PC-3 (cell line): Measurements from ENCODE around the gene SFRP2. TPM values are rescaled to one million over a fixed set of nuclear protein-coding genes. Genes with fewer than 3 reads are reported as not detected.

Experiments
- ATAC-seq: fragments of 200-7000 bp; cut with Tn5 transposase; 2 replicates; pipeline ENCODE4 v1.9.1; 2020; ENCODE audit warnings: mild to moderate bottlenecking, moderate library complexity
- BruUV-seq: library from RNA; stranded (reverse); fragments of 400-500 nt; replicated peaks from 2 replicates; lab custom pipeline; 2021; lab: Mats Ljungman, UMichigan
- CTCF ChIA-PET: fragments of 300-600 bp; sonication (Branson Sonifier 250); formaldehyde crosslinking; loops from one replicate; lab custom pipeline; 2022; ENCODE audit warnings: antibody characterized with exemption; lab: Charles Lee
- POLR2A ChIA-PET: fragments of 300-600 bp; sonication (Branson Sonifier 250); formaldehyde crosslinking; loops from one replicate; lab custom pipeline; 2022; ENCODE audit warnings: antibody characterized with exemption; ENCODE audit not compliant: unreplicated experiment; lab: Charles Lee
- DNase-seq: peaks from one replicate; pipeline ENCODE4 v3.0.0-alpha.2; 2015
- H2AFZ ChIP-seq: fragments of 300-600 bp; sonication (generic); 2 replicates; pipeline ENCODE4 v1.6.0; 2016; ENCODE audit warnings: antibody characterized with exemption, low read length
- H3F3A ChIP-seq: fragments of 300-600 bp; sonication (generic); one replicate; pipeline ENCODE4 v1.6.0; 2017; ENCODE audit warnings: antibody characterized with exemption, low read length, control low read depth, mild to moderate bottlenecking; ENCODE audit not compliant: unreplicated experiment
- H3K27ac ChIP-seq: fragments of 300-600 bp; sonication (generic); 2 replicates; pipeline ENCODE4 v1.5.1; 2016; ENCODE audit warnings: mild to moderate bottlenecking, low read length
- H3K27me3 ChIP-seq: fragments of 300-600 bp; sonication (generic); 2 replicates; pipeline ENCODE4 v1.6.1; 2016; ENCODE audit warnings: low read length, mixed read lengths
- H3K36me3 ChIP-seq: fragments of 300-600 bp; sonication (generic); 2 replicates; pipeline ENCODE4 v1.6.1; 2016; ENCODE audit warnings: low read depth, mixed run types, low read length, mixed read lengths
- H3K4me1 ChIP-seq: fragments of 300-600 bp; sonication (generic); 2 replicates; pipeline ENCODE4 v1.5.1; 2016; ENCODE audit warnings: low read length; ENCODE audit not compliant: insufficient read depth
- H3K4me2 ChIP-seq: fragments of 300-600 bp; sonication (generic); 2 replicates; pipeline ENCODE4 v1.6.0; 2016; ENCODE audit warnings: low read length
- H3K4me3 ChIP-seq: fragments of 300-600 bp; sonication (generic); 2 replicates; pipeline ENCODE4 v1.5.1; 2016; ENCODE audit warnings: mild to moderate bottlenecking, low read length, mixed read lengths
- H3K79me2 ChIP-seq: fragments of 300-600 bp; sonication (generic); 2 replicates; pipeline ENCODE4 v1.6.1; 2017; ENCODE audit warnings: low read length, mixed read lengths
- H3K9ac ChIP-seq: fragments of 300-600 bp; sonication (generic); 2 replicates; pipeline ENCODE4 v1.6.0; 2016; ENCODE audit warnings: mild to moderate bottlenecking, low read length
- H3K9me2 ChIP-seq: fragments of 300-600 bp; sonication (generic); replicated peaks from 2 replicates; pipeline ENCODE4 v1.6.1; 2016; ENCODE audit warnings: mixed run types, low read length, mixed read lengths
- H3K9me3 ChIP-seq: fragments of 300-600 bp; sonication (generic); 2 replicates; pipeline ENCODE4 v1.6.1; 2016; ENCODE audit warnings: low read length, mixed read lengths
- H4K20me1 ChIP-seq: fragments of 300-600 bp; sonication (generic); 2 replicates; pipeline ENCODE4 v1.6.1; 2016; ENCODE audit warnings: low read length, mixed read lengths
- CTCF ChIP-seq: fragments of 300-600 bp; sonication (generic); conservative IDR thresholded peaks from 2 replicates; pipeline ENCODE4 v1.5.1; 2017; ENCODE audit warnings: antibody characterized with exemption, low read depth, mild to moderate bottlenecking, low read length
- EZH2 ChIP-seq: fragments of 300-600 bp; sonication (generic); IDR thresholded peaks from one replicate; pipeline ENCODE4 v1.6.1; 2017; ENCODE audit warnings: antibody characterized with exemption, mild to moderate bottlenecking, low read length; ENCODE audit not compliant: unreplicated experiment
- EZH2phosphoT487 ChIP-seq: fragments of 300-600 bp; sonication (generic); IDR thresholded peaks from 2 replicates; pipeline ENCODE4 v1.6.1; 2018; ENCODE audit warnings: mild to moderate bottlenecking, antibody characterized with exemption, low read length, borderline replicate concordance
- intact Hi-C: fragments of 100-400 bp; cut with micrococcal nuclease; formaldehyde crosslinking; loops from 2 replicates; pipeline ENCODE4 v1.9.0; 2023
- total RNA-seq: library from RNA; depleted of rRNA; stranded (reverse); fragments of >200 nt; gene quantifications from 2 replicates; pipeline ENCODE4 v1.2.3, GENCODE V29; 2014

SFRP2 gene
- total RNA-seq, 1 experiment from 2014 or later, result not detected

- H4K20me1 ChIP-seq, result no peaks in the 10 kb centered on the region
- no peaks in the 10 kb centered on the region for H3K9me2 ChIP-seq
- TF ChIP-seq EZH2phosphoT487, result no peak
- no peak for TF ChIP-seq CTCF
- no peak for TF ChIP-seq EZH2
- peaks cover 3% of the 10 kb centered on the region; the same call in 1 of the 2 replicates for H3K27me3 ChIP-seq
- no peak overlapping the region for H3K4me3 ChIP-seq
- H3K4me1 ChIP-seq, result no peaks in the 10 kb centered on the region
- BruUV-seq, result no TSS peak
- H3F3A ChIP-seq, result no peaks in the 10 kb centered on the region
- CTCF ChIA-PET, result no interaction called here
- H3K36me3 ChIP-seq, result no peaks in the 10 kb centered on the region
- POLR2A ChIA-PET, result no interaction called here
- intact Hi-C loops, result no loop called here
- DNase-seq, result no peak
- no peaks in the 10 kb centered on the region for H3K79me2 ChIP-seq
- H2AFZ ChIP-seq, result no peak overlapping the region
- no peak for ATAC-seq
- no peak overlapping the region for H3K27ac ChIP-seq
- H3K9ac ChIP-seq, result no peak overlapping the region
- no peak overlapping the region for H3K4me2 ChIP-seq
- no peaks in the 10 kb centered on the region for H3K9me3 ChIP-seq
Measured at GRCh38 chr4:153766758-153767157, 22.1 kb downstream of the SFRP2 start.

GRCh38 chr4:153765894-153766293 is 23.0 kb downstream of the SFRP2 start:
- CTCF ChIA-PET, result no interaction called here
- TF ChIP-seq CTCF (no peak), EZH2 (no peak)

GRCh38 chr4:153764601-153765368 is 24.1 kb downstream of the SFRP2 start:
- Histone ChIP-seq H3K27ac (no peak overlapping the region), H2AFZ (no peak overlapping the region), H3K4me2 (no peak overlapping the region), H3K27me3 (peaks cover 3% of the 10 kb centered on the region; the same call in 1 of the 2 replicates), H3K9me3 (no peaks in the 10 kb centered on the region), H3F3A (no peaks in the 10 kb centered on the region), H3K9me2 (no peaks in the 10 kb centered on the region), H3K4me3 (no peak overlapping the region), H3K9ac (no peak overlapping the region), H3K79me2 (no peaks in the 10 kb centered on the region), H3K4me1 (no peaks in the 10 kb centered on the region), H4K20me1 (no peaks in the 10 kb centered on the region), H3K36me3 (no peaks in the 10 kb centered on the region)
- no TSS peak for BruUV-seq
- DNase-seq, result no peak
- POLR2A ChIA-PET, result no interaction called here
- intact Hi-C loops, result no loop called here
- no peak for ATAC-seq
- CTCF ChIA-PET, result no interaction called here
- TF ChIP-seq EZH2phosphoT487 (no peak), CTCF (no peak), EZH2 (no peak)

More at GRCh38 chr4:153765894-153766293, 23.0 kb downstream of the SFRP2 start:
- H3K4me1 ChIP-seq, result no peaks in the 10 kb centered on the region
- no peak for DNase-seq
- no peaks in the 10 kb centered on the region for H3F3A ChIP-seq
- H3K79me2 ChIP-seq, result no peaks in the 10 kb centered on the region
- no peak for ATAC-seq
- H3K4me2 ChIP-seq, result no peak overlapping the region
- H4K20me1 ChIP-seq, result no peaks in the 10 kb centered on the region
- H3K9ac ChIP-seq, result no peak overlapping the region
- POLR2A ChIA-PET, result no interaction called here
- no peaks in the 10 kb centered on the region for H3K9me2 ChIP-seq
- no peak overlapping the region for H2AFZ ChIP-seq
- no peaks in the 10 kb centered on the region for H3K9me3 ChIP-seq
- H3K36me3 ChIP-seq, result no peaks in the 10 kb centered on the region
- BruUV-seq, result no TSS peak
- intact Hi-C loops, result no loop called here
- peaks cover 3% of the 10 kb centered on the region; the same call in 1 of the 2 replicates for H3K27me3 ChIP-seq
- no peak overlapping the region for H3K4me3 ChIP-seq
- H3K27ac ChIP-seq, result no peak overlapping the region
